IPS-18c (cell line): ENCODE measurements around the gene CCR7.
"Not testable (repeated sequence)": the region's sequence is repeated elsewhere in the genome, so short reads cannot be mapped to it uniquely, and the experiment has no call there.

ENCODE experiments used
- H3K4me3 ChIP-seq: 2 replicates; pipeline ENCODE4 v1.7.0; 2013; ENCODE audit warnings: low read depth, mild to moderate bottlenecking, low read length, moderate library complexity; ENCODE audit not compliant: insufficient read depth
- H3K9me3 ChIP-seq: one replicate; pipeline ENCODE4 v1.6.1; 2013; ENCODE audit warnings: mild to moderate bottlenecking, low read length, moderate library complexity; ENCODE audit not compliant: control insufficient read depth, insufficient read depth

CCR7 gene

DNA sequence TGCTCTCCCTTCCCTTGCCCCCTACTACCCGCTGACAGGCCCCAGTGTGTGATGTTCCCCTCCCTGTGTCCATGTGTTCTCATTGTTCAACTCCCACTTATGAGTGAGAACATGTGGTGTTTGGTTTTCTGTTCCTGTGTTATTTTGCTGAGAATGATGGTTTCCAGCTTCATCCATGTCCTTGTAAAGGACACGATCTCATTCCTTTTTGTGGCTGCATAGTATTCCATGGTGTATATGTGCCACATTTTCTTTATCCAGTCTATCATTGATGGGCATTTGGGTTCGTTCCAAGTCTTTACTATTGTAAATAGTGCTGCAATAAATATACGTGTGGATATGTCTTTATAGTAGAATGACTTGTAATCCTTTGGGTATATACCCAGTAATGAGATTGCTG lies 18.8 kb downstream of the CCR7 start:
- H3K9me3 ChIP-seq, H3K4me3 ChIP-seq: not testable (repeated sequence)

DNA sequence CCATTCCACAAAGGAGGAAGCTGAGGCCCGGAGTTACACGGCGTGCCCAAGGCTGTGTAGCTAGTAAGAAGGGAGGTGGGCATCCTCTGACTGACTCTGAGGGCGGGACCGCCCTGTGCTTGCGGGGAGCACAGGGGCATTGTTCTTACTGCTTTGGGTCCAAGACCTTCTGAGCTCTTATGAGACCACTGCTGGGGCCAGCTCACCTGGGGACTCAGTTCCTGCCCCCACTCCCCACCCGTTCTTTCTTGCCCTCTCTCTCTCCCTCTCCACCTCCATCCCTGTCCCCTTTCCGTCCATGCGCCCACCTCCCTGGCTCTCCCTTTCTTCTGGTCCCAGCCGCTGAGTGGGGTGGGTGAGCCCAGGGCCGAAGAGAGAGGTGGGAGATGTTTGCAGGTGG lies 19.6 kb downstream of the CCR7 start:
- Histone ChIP-seq H3K4me3 (no peak overlapping the region), H3K9me3 (peaks cover 2% of the 10 kb centered on the region)

DNA sequence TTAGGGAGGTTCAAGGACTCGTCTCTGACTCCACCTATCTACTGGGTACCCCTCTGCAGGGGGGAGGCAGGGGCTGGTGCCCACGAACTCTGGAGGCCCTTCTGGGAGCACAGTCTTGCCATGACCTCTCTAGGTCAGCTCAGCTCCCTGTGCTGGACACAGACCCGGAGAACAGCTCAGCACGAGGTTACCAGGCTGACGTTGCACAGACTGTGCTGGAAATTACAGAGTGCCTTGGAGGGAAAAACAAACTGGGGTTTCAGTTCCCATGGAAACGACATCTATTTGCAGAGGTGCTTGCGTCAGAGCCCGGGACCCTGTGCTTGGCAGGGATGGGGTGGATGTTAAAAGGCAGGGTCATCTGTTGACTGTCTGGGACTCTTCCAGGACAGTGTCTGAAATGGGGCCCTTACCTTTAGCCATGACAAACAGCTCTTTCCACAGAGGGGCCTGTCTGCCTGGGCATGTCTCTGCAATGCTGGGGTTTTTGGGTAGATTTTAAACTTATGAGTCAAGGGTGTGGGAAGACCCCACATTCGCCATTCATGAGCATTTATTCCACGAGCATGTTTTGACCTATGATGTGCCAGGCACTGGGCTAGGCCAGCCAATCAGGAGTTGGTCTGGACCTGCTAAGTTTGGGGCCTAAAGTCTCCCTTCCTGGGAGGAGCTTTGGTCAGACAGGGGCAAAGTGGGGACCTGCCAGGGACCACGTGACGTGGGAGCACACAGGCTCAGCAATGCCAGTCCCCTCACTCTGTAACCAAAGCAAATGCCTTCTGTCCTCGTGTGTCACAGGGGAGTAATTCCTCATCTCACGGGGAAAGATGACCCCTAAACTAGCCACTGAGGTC lies 22.5 kb downstream of the CCR7 start:
- peaks cover 2% of the 10 kb centered on the region for H3K9me3 ChIP-seq
- H3K4me3 ChIP-seq = no peak overlapping the region

DNA sequence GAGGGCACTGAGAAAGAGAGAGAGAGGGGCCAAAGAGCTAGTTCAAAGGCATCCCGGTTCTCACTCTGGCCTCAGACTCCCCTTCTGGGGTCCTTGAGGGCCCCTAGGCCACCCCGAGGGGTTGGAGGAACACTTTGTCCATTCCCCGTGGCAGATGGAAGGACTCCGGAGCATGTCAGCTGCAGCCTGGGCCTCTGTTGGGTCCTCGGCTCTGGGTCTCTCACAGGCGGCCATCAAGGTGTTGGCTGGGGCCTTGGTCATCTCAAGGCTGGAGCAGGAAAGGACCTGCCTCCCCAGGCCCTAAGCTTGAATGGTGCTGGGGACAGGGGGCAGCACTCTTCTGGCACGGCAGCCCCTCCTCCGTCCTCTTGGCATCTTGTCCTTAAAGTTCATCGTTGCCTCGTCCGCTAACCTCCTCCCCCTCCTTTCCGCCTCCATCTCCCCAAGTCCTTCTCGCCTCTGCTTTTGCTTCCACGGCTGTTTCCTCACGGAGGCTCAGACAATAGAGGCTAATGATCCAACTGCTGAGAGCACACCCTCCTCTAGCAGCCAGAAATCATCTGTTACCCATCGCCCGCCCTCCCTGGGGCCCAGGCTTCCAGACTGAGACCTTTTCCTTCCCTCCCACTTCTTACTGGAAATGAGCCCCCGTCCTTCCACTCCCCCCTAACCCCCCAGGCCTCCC lies 23.3 kb downstream of the CCR7 start:
- H3K4me3 ChIP-seq = no peak overlapping the region

DNA sequence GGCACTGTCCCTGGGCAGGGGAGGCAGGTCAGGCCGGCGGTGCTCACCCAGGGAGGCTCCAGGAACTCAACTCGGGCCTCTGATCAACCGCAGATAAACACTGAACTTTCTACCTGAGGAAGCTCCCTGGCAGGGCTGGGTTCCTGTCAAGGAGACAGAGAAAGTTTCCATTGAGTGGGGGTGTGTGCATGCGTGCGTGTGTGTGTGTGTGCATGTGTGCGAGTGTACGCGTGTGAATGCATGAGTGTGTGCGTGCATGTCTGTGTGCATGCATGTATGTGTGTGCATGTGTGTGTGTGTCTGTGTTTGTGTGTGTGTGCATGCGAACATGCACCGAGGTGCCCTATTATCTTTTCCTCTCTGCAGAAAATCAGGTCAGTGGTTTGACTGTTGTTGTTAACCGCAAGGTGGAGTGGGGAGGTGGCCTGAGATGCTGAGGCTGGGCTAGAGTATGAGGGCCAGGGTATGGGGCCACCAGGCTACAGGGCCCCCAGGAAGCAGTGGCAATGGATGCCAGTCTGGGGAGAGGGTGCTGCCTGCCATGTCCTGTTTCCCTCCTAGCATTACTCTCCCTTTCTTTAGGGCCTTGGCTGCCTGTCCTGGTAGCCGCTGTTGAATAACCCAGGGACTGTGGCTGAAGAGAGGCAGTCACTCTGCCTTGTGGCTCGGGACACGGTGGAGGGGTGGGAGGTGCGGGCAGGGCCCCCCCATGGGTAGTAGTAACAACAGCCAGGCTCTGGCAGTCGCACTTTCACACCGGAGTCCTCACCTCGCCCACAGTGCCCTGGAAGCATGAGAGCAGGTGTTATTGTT lies 24.0 kb downstream of the CCR7 start:
- peaks cover 2% of the 10 kb centered on the region for H3K9me3 ChIP-seq
- H3K4me3 ChIP-seq = no peak overlapping the region

More for the DNA sequence above, 23.3 kb downstream of the CCR7 start:
- H3K9me3 ChIP-seq = peaks cover 2% of the 10 kb centered on the region

DNA sequence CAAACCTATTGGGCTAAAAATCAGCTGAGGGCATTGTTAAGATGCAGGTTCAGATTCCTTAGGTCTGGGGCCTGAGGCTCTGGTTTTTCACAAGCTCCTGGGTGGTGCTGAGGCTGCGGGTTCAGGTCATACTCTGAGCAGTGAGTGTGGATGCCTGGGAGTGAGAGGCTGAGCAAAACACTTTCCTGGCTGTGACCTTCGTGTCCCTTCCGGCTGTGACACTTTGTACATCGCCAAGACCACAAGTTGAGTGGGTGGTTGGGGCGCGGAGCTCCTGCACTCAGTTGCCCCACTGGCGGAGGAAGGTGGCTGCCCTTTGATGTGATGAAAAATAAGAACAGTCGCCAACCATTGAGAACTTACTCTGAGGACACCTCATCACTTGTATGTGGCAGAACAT lies 24.8 kb downstream of the CCR7 start:
- H3K4me3 ChIP-seq = no peak overlapping the region
- peaks cover 2% of the 10 kb centered on the region for H3K9me3 ChIP-seq

DNA sequence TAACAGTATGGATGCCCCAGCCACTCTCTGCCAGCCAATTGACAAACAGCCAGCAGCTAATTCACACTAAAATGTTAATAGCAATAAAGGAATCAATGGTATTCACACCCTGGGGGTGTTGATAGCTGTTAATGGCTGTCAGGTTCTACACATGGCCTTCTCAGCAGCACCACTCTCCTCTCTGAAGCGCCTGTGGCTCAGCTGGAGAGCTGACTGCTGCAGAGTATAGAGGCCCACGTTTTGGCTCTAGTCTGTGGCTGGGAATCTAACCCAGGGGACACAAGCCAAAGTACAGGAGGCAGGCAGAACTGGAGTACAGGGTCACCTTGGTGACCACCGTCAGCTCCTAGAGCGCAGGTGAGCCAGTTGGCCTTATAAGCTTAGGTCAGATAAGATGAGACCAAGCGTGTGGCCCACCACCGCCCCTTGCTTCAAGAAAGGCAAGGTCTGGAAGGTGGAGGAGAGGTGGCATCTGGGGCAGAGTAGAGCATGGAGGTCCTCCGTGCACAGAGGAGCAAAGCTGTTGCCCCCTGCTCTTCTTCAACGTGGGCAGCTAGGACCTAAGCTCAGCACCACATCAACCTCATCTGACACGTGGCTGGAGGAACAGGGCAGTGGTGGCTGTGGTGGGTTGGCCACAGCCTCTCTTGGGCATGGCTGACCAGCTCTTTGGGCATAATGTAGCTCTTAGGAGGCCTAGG lies 25.4 kb downstream of the CCR7 start:
- Histone ChIP-seq H3K4me3 (no peak overlapping the region), H3K9me3 (peaks cover 2% of the 10 kb centered on the region)

DNA sequence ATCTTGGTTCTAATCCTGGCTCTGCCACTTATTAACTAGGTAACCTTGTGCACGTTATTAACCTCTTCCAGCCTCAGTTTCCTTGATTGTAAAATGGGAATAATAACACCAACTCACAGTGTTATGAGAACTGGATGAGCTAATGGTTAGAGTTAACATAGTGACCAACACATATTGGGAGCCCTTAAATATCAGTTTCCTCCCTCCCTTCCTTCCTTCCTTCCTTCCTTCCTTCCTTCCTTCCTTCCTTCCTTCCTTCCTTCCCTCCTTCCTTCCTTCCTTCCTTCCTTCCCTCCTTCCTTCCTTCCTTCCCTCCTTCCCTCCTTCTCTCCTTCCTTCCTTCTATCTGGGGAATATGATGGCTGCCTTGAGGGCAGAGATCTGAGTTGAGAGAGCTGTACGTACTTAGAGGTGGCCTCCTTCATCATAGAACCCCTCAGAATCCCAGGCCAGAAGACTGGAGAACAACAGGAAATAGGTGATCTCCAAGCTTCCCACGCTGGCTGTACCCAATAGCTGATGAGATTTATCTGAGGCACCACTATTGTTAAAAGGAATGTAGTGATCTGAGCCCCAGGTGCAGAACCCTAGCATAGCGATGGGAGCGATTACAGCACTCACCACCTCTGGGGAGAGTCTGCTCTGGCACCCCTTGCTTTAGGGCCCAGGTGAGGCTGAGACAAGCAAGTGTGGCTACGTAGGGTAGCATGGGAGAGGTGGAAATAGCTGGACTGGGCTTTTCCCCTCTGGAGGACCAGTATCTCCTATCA lies 26.2 kb downstream of the CCR7 start:
- H3K4me3 ChIP-seq = no peak overlapping the region
- peaks cover 2% of the 10 kb centered on the region for H3K9me3 ChIP-seq

DNA sequence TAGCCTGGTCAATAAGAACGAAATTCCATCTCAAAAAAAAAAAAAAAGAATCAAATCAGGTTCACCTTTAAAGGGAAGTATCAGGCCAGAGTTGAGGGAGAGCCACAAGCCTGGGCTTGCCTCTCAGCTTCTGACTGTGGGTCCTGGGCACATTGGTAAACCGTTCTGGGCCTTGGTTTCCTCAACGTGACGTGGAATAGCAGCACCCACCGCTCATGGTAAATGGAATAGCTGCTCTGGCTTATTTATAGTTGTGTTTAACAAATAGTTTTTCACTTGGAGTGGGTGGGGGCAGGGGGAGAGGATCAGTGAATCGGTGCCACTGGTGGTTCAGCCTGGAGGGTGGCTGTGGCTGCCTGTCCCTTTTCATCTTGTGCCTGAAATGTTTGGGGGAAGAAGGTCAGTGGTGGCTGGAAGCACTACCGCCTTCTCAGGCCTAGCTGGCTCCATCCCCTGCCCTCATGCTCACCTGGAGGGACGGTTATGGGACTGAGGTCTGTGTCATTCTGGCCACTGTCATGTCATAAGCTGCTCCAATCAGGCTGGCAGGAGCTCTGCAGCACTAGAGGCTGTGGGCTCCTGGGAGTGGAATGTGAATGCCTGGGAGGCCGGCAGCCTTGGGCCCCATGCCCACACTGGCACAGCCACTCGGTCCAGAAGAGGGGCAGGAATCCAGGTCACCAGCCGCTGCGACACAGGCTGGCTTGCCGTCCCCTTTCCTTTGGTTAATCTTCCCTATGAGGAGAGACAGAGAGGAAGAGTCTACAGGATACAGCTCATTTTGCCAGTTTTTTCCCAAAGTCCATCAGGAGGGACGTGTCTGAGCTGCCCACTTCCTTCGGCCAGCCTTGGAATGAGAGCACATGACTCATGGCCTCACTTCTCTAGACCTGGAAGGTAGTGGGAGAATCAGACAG lies 27.0 kb downstream of the CCR7 start:
- H3K4me3 ChIP-seq = no peak overlapping the region
- peaks cover 2% of the 10 kb centered on the region for H3K9me3 ChIP-seq

DNA sequence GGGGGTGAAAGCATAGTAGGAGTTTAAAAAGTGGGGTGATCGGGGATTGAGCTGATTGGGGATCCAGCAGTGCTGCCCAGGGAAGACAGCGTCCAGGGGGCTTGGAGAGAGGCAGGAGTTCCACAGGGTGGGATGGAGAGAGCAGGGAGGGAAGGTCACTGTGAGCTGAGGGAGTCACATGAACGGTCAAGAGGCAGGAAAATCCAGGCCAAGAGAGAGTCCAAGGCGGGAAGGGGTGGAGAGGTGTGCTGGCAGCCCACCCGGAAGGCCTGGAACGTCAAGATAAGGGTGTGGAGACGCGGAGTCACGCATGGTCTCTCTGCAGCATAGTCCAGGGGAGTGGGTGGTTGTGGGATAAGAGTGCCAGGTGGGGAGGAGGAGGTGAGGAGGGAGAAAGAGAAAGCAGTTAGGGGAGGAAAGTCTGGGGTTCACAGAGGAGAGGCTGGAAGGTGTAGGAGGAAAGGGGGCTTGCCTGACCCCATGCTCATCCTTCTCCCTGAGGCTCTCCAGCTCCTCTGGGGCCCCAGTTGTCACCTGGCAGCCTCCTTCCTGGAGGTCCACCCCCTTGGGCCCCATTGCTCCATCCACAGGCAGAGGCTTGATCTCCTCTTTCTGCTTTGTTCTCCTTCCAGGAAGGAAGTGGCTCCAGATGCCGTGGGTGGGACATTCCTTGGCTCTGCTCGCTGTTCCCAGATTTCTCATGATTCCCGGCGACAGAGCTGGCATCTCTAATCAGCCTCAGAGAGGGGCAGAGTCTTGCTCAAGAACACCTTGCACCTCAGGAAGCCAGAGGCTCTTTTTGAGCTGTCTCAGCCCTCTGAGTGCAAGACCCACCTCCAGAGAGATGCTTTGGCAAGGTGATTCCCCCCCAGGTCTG lies 28.7 kb downstream of the CCR7 start:
- H3K9me3 ChIP-seq = peaks cover 2% of the 10 kb centered on the region
- no peak overlapping the region for H3K4me3 ChIP-seq

DNA sequence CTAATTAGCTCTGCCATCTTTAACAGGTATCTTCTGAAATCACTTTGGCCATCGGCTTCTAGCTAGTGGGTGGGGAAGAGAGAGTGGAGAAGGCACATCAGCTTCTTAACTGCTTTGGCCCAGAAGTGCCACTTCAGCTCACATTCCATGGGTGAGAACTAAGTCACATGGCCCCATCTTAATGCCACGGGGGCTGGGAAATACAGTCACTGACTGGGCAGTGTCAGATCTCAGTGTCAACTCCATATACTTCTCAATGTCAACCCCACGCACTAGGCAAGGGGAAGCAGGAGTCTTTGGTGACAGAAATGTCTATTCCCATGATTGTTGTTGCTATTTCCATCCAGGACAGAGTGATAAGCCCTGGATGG lies 29.4 kb downstream of the CCR7 start:
- Histone ChIP-seq H3K4me3 (no peak overlapping the region), H3K9me3 (no peaks in the 10 kb centered on the region)

DNA sequence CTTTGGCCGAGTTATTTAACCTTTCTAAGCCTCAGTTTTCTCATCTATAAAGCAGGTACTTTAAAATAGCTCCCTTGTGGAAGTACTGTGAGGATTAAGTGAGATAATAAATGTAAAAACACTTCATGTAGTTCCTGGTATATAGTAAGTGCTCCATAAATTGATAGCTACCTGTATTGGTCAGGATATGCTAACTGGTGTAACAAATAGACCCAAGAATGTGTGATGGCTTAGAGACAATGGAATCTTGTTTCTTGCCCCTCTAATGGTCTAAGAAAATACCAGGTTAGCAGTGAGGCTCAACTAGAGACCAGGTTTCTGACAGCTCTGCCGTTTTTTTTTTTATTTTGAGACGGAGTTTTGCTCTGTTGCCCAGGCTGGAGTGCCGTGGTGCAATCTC lies 29.8 kb downstream of the CCR7 start:
- no peaks in the 10 kb centered on the region for H3K9me3 ChIP-seq
- H3K4me3 ChIP-seq = no peak overlapping the region

DNA sequence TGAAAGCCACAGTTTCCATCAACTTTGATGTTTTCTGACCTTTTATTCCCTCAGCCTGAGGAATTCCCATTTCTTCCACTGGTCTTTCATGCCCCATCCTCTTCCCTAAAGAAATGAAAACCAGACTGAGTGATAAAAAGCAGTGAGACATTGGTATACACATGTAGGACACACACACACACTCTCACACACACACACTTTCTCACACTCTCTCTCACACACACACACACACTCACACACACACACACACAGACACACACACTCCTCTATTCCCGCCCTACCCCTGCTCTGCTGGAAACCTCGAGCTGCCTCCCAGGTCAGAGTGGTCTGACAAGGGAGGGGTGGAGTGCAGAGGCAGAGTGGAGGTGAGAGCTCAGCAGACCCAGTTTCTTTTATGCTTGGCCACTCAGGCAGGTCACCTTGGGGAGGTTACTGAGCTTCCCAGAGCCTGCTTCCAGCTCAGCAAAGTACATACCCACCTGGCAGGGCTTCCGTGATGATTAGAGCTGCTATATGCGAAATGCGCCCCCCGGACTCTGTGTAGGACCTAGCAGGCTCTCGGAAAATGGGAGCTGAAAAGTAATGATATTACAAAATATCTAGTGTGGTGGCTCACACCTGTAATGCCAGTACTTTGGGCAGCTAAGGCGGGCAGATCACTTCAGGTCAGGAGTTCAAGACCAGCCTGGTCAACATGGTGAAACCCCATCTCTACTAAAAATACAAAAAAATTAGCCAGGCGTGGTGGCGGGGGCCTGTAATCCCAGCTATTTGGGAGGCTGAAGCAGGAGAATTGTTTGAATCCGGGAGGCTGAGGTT lies 30.7 kb downstream of the CCR7 start:
- Histone ChIP-seq H3K9me3 (no peaks in the 10 kb centered on the region), H3K4me3 (no peak overlapping the region)

DNA sequence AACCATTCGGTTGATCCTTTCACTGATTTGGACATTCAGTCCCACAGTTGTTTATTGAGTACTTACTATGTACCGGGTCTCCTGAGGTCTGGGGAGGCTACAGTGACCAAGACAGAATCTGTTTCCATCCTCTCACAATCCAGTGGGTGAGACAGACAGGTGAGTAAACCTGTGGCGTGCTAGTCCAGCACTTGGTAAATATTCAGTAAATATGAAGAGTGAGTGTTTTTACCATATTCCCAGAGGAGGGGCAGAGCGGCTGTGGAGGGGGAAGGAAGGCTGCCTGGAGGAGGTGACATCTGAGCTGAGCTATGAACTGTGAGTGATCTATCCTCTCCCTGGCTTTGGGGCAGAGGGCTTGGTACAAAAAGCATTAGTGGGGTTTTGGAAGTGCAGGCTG lies 31.4 kb downstream of the CCR7 start:
- Histone ChIP-seq H3K9me3 (no peaks in the 10 kb centered on the region), H3K4me3 (no peak overlapping the region)
